Tibial nerve (tissue), 4 donors: ENCODE data around the gene CDH22. TPM values are rescaled to one million over a fixed set of nuclear protein-coding genes. Genes with fewer than 3 reads are reported as not detected.

Experiments used
- DNase-seq, 2 donors: peaks; one replicate each; pipeline ENCODE4 v3.0.0-alpha.2; 2019; ENCODE audit warnings: low spot score in 2 of 2
- H3K27ac ChIP-seq, 4 donors: fragments of 200-600 bp; sonication (generic) in 3 of 4; one replicate each; pipeline ENCODE4 v1.5.1; 2017 to 2019; ENCODE audit warnings: mild to moderate bottlenecking in 1 of 4
- H3K27me3 ChIP-seq, 2 donors: fragments of 200-600 bp; sonication (generic) in 1 of 2; one replicate each; pipeline versions ENCODE4 v1.5.1 to v1.6.0; 2017 to 2019
- H3K36me3 ChIP-seq, 3 donors: fragments of 200-600 bp; sonication (generic); one replicate each; pipeline ENCODE4 v1.5.1; 2018 to 2019
- H3K4me1 ChIP-seq, 4 donors: fragments of 200-600 bp; sonication (generic) in 3 of 4; one replicate each; pipeline ENCODE4 v1.5.1; 2017 to 2019
- H3K4me3 ChIP-seq, 4 donors: fragments of 200-600 bp; sonication (generic) in 3 of 4; one replicate each; pipeline ENCODE4 v1.5.1; 2017 to 2019; ENCODE audit warnings: mild to moderate bottlenecking in 1 of 4, moderate library complexity in 1 of 4
- H3K9me3 ChIP-seq, 4 donors: fragments of 200-600 bp; sonication (generic) in 3 of 4; one replicate each; pipeline ENCODE4 v1.5.1; 2017 to 2019
- EP300 ChIP-seq, 2 donors: sonication (generic); formaldehyde crosslinking; IDR thresholded peaks; one replicate each; pipeline ENCODE4 v1.6.1; 2017; ENCODE audit warnings: antibody characterized with exemption in 2 of 2, mild to moderate bottlenecking in 1 of 2
- POLR2A ChIP-seq, 2 donors: fragments of 450-650 bp; IDR thresholded peaks; one replicate each; pipeline ENCODE4 v1.6.1; 2017; ENCODE audit warnings: antibody characterized with exemption in 2 of 2, mild to moderate bottlenecking in 2 of 2, moderate library complexity in 2 of 2
- WGBS, 2 donors: methylation state at CpG; one replicate each; pipeline ENCODE4 v1.1.5; 2018; 5-methylcytosine and 5-hydroxymethylcytosine counted together
- total RNA-seq, 4 donors: library from RNA; depleted of rRNA; stranded (reverse); fragments of >200 nt; gene quantifications; one replicate each; pipeline ENCODE4 v1.1.0, GENCODE V29; 2016
- TF ChIP-seq, protein P1 (sequence below), 5 experiments: fragments of 200-600 bp in 3 of 5; fragments of 450-650 bp in 2 of 5; sonication (generic) in 3 of 5; IDR thresholded peaks; one replicate each; pipeline ENCODE4 v1.5.1; 2016 to 2019; ENCODE audit warnings: antibody characterized with exemption in 5 of 5, mild to moderate bottlenecking in 3 of 5, moderate library complexity in 2 of 5

Gene CDH22
- total RNA-seq, 4 donors from 2014 or later: 0.20 to 1.0 (median 0.60) TPM; not detected in 1

DNA sequence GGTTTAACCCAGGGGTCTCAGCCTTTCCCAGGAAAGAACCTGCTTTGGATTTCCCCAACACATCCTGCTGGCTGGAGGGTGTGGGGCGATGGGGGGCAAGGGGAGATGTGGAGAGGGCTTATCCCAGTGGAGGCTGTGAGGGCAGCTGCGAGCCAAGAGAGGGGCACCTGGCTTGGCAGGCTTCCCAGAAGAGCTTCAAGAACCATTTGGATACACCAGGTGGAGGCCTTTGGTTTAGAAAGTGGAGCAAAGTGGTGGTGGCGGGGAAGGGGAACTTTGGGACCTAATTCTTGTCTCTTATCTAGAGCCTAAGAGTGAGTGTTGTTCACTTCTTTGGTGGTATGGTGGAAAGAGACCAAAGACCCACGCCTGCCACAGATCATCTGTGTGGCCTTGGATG lies 177.8 kb downstream of the CDH22 start:
- Histone ChIP-seq H3K4me3 (no peak overlapping the region), H3K27me3 (peaks cover 0 to 6% of the 10 kb centered on the region in 2 donors), H3K36me3 (peaks cover 0 to 11% (median 0%) of the 10 kb centered on the region in 3 donors), H3K27ac (no peak overlapping the region), H3K4me1 (peaks cover 0 to 17% (median 9%) of the 10 kb centered on the region in 4 donors), H3K9me3 (no peaks in the 10 kb centered on the region)
- no peak for TF ChIP-seq EP300 (IDR thresholded peaks at IDR 0.05)
- TF ChIP-seq, protein P1, sequence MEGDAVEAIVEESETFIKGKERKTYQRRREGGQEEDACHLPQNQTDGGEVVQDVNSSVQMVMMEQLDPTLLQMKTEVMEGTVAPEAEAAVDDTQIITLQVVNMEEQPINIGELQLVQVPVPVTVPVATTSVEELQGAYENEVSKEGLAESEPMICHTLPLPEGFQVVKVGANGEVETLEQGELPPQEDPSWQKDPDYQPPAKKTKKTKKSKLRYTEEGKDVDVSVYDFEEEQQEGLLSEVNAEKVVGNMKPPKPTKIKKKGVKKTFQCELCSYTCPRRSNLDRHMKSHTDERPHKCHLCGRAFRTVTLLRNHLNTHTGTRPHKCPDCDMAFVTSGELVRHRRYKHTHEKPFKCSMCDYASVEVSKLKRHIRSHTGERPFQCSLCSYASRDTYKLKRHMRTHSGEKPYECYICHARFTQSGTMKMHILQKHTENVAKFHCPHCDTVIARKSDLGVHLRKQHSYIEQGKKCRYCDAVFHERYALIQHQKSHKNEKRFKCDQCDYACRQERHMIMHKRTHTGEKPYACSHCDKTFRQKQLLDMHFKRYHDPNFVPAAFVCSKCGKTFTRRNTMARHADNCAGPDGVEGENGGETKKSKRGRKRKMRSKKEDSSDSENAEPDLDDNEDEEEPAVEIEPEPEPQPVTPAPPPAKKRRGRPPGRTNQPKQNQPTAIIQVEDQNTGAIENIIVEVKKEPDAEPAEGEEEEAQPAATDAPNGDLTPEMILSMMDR (IDR thresholded peaks at IDR 0.05): no peak
- no peak for TF ChIP-seq POLR2A (IDR thresholded peaks at IDR 0.05)
- no peak for DNase-seq
- WGBS, 2 donors: 61 to 66% methylated on average over 4 of the region's 4 CpGs

DNA sequence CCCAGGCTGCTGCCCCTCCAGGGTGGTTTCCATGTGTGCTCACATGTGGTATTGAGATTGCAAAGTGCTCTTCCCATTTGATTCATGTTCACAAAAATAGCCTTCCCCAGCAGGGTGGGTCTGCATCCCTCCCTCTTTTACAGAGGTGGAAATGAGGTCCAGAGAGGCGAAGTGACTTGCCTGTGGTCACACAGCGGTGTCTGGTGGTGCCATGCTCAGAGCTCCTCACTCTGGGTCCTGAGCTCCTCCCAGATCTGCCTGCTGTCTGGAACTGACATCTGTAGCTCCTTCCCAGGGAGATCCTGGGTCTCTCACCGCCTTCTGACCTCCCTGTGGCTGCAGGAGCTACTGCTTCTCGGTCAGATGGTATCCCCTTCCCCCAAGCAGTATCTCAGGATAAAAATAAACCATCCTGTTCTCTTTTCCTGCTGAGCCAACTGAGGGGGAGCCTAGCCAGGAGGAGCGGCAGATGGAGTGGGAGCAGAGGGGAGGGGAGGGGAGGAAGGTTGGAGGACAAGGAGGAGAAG lies 178.3 kb downstream of the CDH22 start:
- Histone ChIP-seq H3K4me3 (no peak overlapping the region), H3K9me3 (no peaks in the 10 kb centered on the region), H3K27me3 (peaks cover 0 to 6% of the 10 kb centered on the region in 2 donors), H3K36me3 (peaks cover 0 to 16% (median 0%) of the 10 kb centered on the region in 3 donors), H3K27ac (no peak overlapping the region), H3K4me1 (peaks cover 0 to 17% (median 9%) of the 10 kb centered on the region in 4 donors)
- DNase-seq: no peak
- WGBS, 2 donors: 31 to 32% methylated on average over 5 of the region's 5 CpGs
- TF ChIP-seq POLR2A (IDR thresholded peaks at IDR 0.05): no peak
- TF ChIP-seq EP300 (IDR thresholded peaks at IDR 0.05): no peak
- TF ChIP-seq, protein P1 (IDR thresholded peaks at IDR 0.05): no peak

DNA sequence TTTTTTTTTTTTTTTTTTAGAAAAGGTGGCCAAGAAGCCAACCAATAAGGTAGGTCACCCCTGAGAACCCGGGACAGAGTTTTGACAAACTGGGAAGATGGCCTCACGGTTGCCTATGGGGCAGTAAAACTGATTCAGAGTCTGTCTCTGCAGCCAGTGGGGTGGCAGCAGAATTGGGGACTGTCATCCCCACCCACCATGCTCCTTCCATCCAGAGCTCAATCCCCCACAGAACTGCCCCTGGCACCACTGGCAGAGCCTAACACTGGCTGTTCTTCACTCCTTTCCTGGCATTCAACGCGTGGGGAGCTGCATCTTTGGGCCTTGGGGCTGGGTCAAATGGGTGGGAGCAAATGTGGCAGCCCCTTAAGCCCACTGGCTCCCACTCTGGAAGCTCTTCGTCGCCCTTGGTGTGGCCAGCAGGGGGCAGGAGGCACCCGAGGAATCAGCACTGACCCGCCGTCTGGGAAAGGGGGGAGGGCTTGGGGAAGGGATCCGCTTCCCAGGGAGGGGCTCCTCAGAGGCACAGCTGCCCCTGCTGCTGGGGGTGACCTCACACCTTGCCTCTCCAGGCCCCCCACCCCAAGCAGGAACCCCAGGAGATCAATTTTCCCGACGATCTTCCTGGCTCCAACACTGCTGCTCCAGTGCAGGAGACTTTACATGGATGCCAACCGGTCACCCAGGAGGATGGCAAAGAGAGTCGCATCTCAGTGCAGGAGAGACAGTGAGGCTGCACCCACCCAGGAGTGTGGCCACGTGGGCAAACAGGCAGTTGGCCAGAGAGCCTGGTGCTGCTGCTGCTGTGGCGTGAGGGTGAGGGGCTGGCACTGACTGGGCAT lies 179.8 kb downstream of the CDH22 start:
- TF ChIP-seq, protein P1 (IDR thresholded peaks at IDR 0.05): peak; percentile 47 to 69 (median 49)
- TF ChIP-seq EP300 (IDR thresholded peaks at IDR 0.05) (no peak), POLR2A (IDR thresholded peaks at IDR 0.05) (no peak)
- Histone ChIP-seq H3K27me3 (peaks cover 0 to 6% of the 10 kb centered on the region in 2 donors), H3K4me3 (no peak overlapping the region), H3K4me1 (peaks cover 0 to 17% (median 9%) of the 10 kb centered on the region in 4 donors), H3K27ac (no peak overlapping the region), H3K36me3 (peaks cover 0 to 29% (median 0%) of the 10 kb centered on the region in 3 donors), H3K9me3 (no peaks in the 10 kb centered on the region)
- DNase-seq: peak in 1 of 2 donors; percentile 22
- 25 to 27% methylated on average over 9 to 15 of the region's 16 CpGs for WGBS, 2 donors

DNA sequence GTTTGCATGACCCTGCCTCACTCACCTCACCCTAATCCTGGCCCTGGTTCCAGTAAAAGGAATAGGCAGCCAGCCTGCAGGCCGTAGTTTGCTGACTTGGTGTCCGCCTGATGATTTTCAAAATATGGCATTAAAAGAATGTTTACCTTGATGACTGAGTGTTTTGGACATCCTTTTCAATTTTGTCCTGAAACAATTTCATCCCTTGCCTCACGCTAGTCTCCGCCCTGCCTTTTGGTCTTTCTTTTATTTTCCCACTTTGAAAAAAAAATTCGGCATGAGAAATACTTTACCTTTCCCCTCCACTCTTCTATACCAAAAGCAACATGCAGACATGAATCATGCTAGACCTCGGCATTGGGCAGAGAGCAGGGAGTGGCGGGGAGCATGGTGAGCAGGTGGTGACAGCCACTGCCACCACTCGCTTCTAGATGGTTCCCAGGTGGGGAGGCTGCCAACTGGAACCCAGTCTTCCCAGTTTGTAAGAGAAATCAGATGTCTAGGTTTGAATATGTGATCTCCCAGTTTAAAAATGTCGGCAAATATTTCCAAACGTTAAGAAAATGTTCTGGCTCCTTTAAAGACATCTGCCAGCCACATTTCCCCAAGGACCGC lies 180.8 kb downstream of the CDH22 start:
- H3K36me3 ChIP-seq: peaks cover 0 to 39% (median 2%) of the 10 kb centered on the region in 3 donors

More for the DNA sequence above, 180.8 kb downstream of the CDH22 start:
- Histone ChIP-seq H3K4me1 (peaks cover 0 to 9% (median 3%) of the 10 kb centered on the region in 4 donors), H3K4me3 (no peak overlapping the region), H3K27ac (no peak overlapping the region), H3K27me3 (peaks cover 0 to 6% of the 10 kb centered on the region in 2 donors), H3K9me3 (no peaks in the 10 kb centered on the region)
- no peak for DNase-seq
- WGBS, 2 donors: 80 to 83% methylated on average over 11 of the region's 11 CpGs
- TF ChIP-seq, protein P1 (IDR thresholded peaks at IDR 0.05): no peak
- TF ChIP-seq POLR2A (IDR thresholded peaks at IDR 0.05): no peak
